AG04449 (cell line): Measurements from ENCODE around the gene SGSM2.

Experiments used
- CTCF ChIA-PET: fragments of 350-600 bp; formaldehyde crosslinking; extraction: SDS; loops from one replicate; lab custom pipeline; 2021; ENCODE audit warnings: antibody characterized with exemption; lab: Yijun Ruan, JAX
- POLR2A ChIA-PET: fragments of 400-600, 350-600 bp; formaldehyde crosslinking; extraction: SDS; loops from one replicate; lab custom pipeline; 2020; ENCODE audit warnings: antibody characterized with exemption, inconsistent platforms; lab: Yijun Ruan, JAX
- DNase-seq: peaks from one replicate; pipeline ENCODE4 v3.0.0-alpha.2; 2010; ENCODE audit warnings: low read depth, low spot score
- H3K4me3 ChIP-seq: 2 replicates; pipeline ENCODE4 v1.5.1; 2011; ENCODE audit warnings: low read depth, mild to moderate bottlenecking, control low read depth, low read length
- CTCF ChIP-seq: IDR thresholded peaks from one replicate; pipeline ENCODE4 v1.5.1; 2011; ENCODE audit warnings: mild to moderate bottlenecking, moderate library complexity, low read length, control low read depth, inconsistent platforms; ENCODE audit not compliant: insufficient read depth; ENCODE audit errors: missing control alignments

The SGSM2 gene

GRCh38 chr17:2354311-2354710 lies 17.0 kb downstream of the SGSM2 start:
- DNase-seq = no peak
- no peak overlapping the region for H3K4me3 ChIP-seq
- ChIA-PET POLR2A (no interaction called here), CTCF (interaction anchor here (0.6 to 4.6 kb wide), 11 partner anchors 8 to 72 kb away, joined by 3 to 80 read pairs (median 12); partner anchors contain the start of genes SGSM2 and TSR1)
- TF ChIP-seq CTCF = no peak

GRCh38 chr17:2357237-2357636 lies 19.9 kb downstream of the SGSM2 start:
- no peak for TF ChIP-seq CTCF
- DNase-seq = no peak
- no peak overlapping the region for H3K4me3 ChIP-seq
- ChIA-PET CTCF (interaction anchor here (1.3 kb wide), 1 partner anchor 19 kb away, joined by 3 read pairs; no protein-coding TSS in a partner anchor), POLR2A (no interaction called here)

- ChIA-PET POLR2A (no interaction called here), CTCF (interaction anchor here (1.0 to 1.3 kb wide), 4 partner anchors 9 to 303 kb away, joined by 3 to 4 read pairs (median 3); partner anchors contain the start of gene HIC1)
- DNase-seq = no peak
- no peak for TF ChIP-seq CTCF
- H3K4me3 ChIP-seq = no peak overlapping the region
These were observed 20.7 kb downstream of the SGSM2 start for GRCh38 chr17:2357931-2358434.

- no peak for DNase-seq
- ChIA-PET POLR2A (no interaction called here), CTCF (interaction anchor here (0.7 to 11.0 kb wide), 9 partner anchors 8 to 308 kb away, joined by 3 to 80 read pairs (median 8); no protein-coding TSS in a partner anchor)
- TF ChIP-seq CTCF = no peak
- no peak overlapping the region for H3K4me3 ChIP-seq
These were observed 23.9 kb downstream of the SGSM2 start for GRCh38 chr17:2361010-2361760.

GRCh38 chr17:2362016-2362415 lies 24.7 kb downstream of the SGSM2 start:
- ChIA-PET CTCF (interaction anchor here (0.8 to 11.0 kb wide), 6 partner anchors 8 to 309 kb away, joined by 3 to 80 read pairs (median 10); no protein-coding TSS in a partner anchor), POLR2A (no interaction called here)
- no peak for TF ChIP-seq CTCF
- no peak for DNase-seq
- no peak overlapping the region for H3K4me3 ChIP-seq

GRCh38 chr17:2362416-2362815 lies 25.1 kb downstream of the SGSM2 start:
- ChIA-PET CTCF (interaction anchor here (11.0 kb wide), 1 partner anchor 10 kb away, joined by 80 read pairs; no protein-coding TSS in a partner anchor), POLR2A (no interaction called here)
- no peak for TF ChIP-seq CTCF
- no peak for DNase-seq
- H3K4me3 ChIP-seq = no peak overlapping the region
